ENCODE data around the gene FBXW12.

The FBXW12 gene

GRCh38 chr3:48417529-48418108 is 45.6 kb downstream of the FBXW12 start:
- Histone ChIP-seq H3K4me1 (peaks cover 0 to 51% (median 19%) of the 10 kb centered on the region in 4 donors), H3K9me3 (no peaks in the 10 kb centered on the region), H3K4me3 (no peak overlapping the region), H3K27ac (no peak overlapping the region), H3K27me3 (no peaks in the 10 kb centered on the region), H3K36me3 (peaks cover 88 to 100% (median 97%) of the 10 kb centered on the region in 3 donors)
- no peak for DNase-seq
- intact Hi-C loops (cut with DNase I; ENCODE audit: low total_unique reads), result no loop called here
- TF ChIP-seq, protein P1, sequence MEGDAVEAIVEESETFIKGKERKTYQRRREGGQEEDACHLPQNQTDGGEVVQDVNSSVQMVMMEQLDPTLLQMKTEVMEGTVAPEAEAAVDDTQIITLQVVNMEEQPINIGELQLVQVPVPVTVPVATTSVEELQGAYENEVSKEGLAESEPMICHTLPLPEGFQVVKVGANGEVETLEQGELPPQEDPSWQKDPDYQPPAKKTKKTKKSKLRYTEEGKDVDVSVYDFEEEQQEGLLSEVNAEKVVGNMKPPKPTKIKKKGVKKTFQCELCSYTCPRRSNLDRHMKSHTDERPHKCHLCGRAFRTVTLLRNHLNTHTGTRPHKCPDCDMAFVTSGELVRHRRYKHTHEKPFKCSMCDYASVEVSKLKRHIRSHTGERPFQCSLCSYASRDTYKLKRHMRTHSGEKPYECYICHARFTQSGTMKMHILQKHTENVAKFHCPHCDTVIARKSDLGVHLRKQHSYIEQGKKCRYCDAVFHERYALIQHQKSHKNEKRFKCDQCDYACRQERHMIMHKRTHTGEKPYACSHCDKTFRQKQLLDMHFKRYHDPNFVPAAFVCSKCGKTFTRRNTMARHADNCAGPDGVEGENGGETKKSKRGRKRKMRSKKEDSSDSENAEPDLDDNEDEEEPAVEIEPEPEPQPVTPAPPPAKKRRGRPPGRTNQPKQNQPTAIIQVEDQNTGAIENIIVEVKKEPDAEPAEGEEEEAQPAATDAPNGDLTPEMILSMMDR (IDR thresholded peaks at IDR 0.05), result no peak

GRCh38 chr3:48418140-48418539 is 46.1 kb downstream of the FBXW12 start:
- H3K4me3 ChIP-seq, result no peak overlapping the region
- H3K27me3 ChIP-seq, result no peaks in the 10 kb centered on the region
- intact Hi-C loops (cut with DNase I; ENCODE audit: low total_unique reads), result no loop called here
- no peaks in the 10 kb centered on the region for H3K9me3 ChIP-seq
- no peak overlapping the region for H3K27ac ChIP-seq
- H3K36me3 ChIP-seq, result peaks cover 82 to 100% (median 96%) of the 10 kb centered on the region in 3 donors
- TF ChIP-seq, protein P1 (IDR thresholded peaks at IDR 0.05), result no peak
- DNase-seq, result no peak
- peaks cover 0 to 51% (median 25%) of the 10 kb centered on the region in 4 donors for H3K4me1 ChIP-seq

DNA sequence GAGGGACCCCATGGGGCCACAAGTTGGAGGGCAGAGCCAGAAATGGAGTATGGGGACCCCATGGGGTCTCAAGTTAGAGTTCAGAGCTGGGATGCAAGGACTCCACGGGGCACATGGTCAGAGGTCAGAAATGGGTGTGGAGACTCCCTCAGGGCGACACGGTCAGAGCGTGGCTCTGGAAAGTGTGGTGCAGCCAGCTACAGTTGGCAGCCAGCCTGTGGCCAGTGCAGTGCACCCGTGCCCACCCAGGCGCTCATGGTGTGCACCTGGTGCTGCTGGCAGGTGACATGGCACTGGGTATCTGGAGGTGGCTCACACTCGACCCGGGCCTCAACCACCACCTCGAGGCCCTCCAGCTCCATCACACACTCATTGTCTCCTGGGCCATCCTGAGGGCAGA is 46.6 kb downstream of the FBXW12 start:
- peaks cover 0 to 51% (median 28%) of the 10 kb centered on the region in 4 donors for H3K4me1 ChIP-seq
- no peak for DNase-seq
- no peak overlapping the region for H3K27ac ChIP-seq
- H3K4me3 ChIP-seq, result no peak overlapping the region
- intact Hi-C loops (cut with DNase I; ENCODE audit: low total_unique reads), result no loop called here
- no peaks in the 10 kb centered on the region for H3K27me3 ChIP-seq
- TF ChIP-seq, protein P1 (IDR thresholded peaks at IDR 0.05), result no peak
- peaks cover 79 to 100% (median 93%) of the 10 kb centered on the region in 3 donors for H3K36me3 ChIP-seq
- no peaks in the 10 kb centered on the region for H3K9me3 ChIP-seq

DNA sequence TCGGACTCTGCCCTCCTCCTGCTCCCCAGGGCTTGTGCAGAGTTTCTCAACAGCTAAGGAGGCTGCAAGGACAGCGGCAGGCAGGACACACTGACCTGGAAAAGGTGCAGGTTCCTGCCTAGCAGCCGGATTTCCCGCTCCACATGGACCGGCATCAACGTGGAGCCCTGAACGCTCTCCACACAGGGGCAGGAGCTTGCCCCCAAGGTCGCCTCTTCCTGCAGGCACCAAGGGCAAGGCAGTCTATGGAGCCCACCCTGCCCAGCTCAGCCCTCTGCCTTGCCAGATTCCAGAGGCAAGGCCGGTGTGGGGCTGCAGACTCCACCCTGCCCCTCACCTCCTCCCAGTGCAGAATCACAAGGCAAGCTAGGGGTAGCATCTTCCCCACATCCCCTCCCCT is 47.1 kb downstream of the FBXW12 start:
- TF ChIP-seq, protein P1 (IDR thresholded peaks at IDR 0.05), result no peak
- Histone ChIP-seq H3K4me3 (no peak overlapping the region), H3K27ac (peak overlapping the region in 1 of 2 donors; percentile 93), H3K4me1 (peaks cover 0 to 51% (median 31%) of the 10 kb centered on the region in 4 donors), H3K9me3 (no peaks in the 10 kb centered on the region), H3K36me3 (peaks cover 74 to 100% (median 91%) of the 10 kb centered on the region in 3 donors), H3K27me3 (no peaks in the 10 kb centered on the region)
- intact Hi-C loops (cut with DNase I; ENCODE audit: low total_unique reads), result no loop called here
- no peak for DNase-seq

DNA sequence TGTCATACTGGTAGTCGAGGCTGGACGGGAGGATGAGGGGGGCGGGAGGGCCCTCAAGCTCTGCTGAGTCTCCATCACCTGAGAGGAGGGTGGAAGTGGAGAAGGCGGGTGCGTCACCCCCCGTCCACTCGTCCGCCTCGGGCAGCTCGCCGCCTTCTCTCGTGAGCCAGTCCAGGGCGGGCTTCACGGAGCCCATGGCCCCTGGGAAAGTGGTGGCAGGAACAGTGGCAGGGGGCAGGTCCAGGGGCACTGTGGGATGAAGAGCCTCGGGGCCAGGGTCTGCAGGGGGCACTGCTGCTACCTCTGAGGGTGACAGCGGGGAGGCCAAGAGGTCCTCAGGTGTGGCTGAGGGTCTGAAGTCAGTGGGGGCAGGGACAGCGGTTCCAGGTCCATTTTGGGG is 47.6 kb downstream of the FBXW12 start:
- Histone ChIP-seq H3K4me1 (peaks cover 0 to 51% (median 31%) of the 10 kb centered on the region in 4 donors), H3K9me3 (no peaks in the 10 kb centered on the region), H3K27ac (peak overlapping the region in 1 of 2 donors; percentile 93), H3K4me3 (no peak overlapping the region), H3K36me3 (peaks cover 69 to 97% (median 87%) of the 10 kb centered on the region in 3 donors), H3K27me3 (no peaks in the 10 kb centered on the region)
- DNase-seq, result no peak
- intact Hi-C loops (cut with DNase I; ENCODE audit: low total_unique reads), result no loop called here
- TF ChIP-seq, protein P1 (IDR thresholded peaks at IDR 0.05), result no peak

Data from tibial artery (tissue), 4 donors.